Caco-2 (cell line): ENCODE measurements around the gene PALD1. TPM values are rescaled to one million over a fixed set of nuclear protein-coding genes. Genes with fewer than 3 reads are reported as not detected.

ENCODE experiments used
- BruUV-seq: library from RNA; stranded (reverse); fragments of 400-500 nt; replicated peaks from 2 replicates; lab custom pipeline; 2021; lab: Mats Ljungman, UMichigan
- CTCF ChIA-PET: fragments of 300-600 bp; sonication (Branson Sonifier 250); formaldehyde crosslinking; loops from one replicate; lab custom pipeline; 2022; ENCODE audit warnings: antibody characterized with exemption; lab: Charles Lee
- POLR2A ChIA-PET: fragments of 300-600 bp; sonication (Branson Sonifier 250); formaldehyde crosslinking; loops from one replicate; lab custom pipeline; 2022; ENCODE audit warnings: antibody characterized with exemption; lab: Charles Lee
- DNase-seq, 2 experiments: peaks; one replicate each; pipeline versions ENCODE4 v3.0.0 to v3.0.0-alpha.2; 2020 to 2022
- H3K27me3 ChIP-seq: replicated peaks from 2 replicates; pipeline ENCODE4 v1.6.0; 2011; ENCODE audit warnings: low read length; ENCODE audit not compliant: control insufficient read depth, insufficient read depth
- H3K36me3 ChIP-seq: 2 replicates; pipeline ENCODE4 v1.5.1; 2011; ENCODE audit warnings: low read length; ENCODE audit not compliant: control insufficient read depth, insufficient read depth
- H3K4me1 ChIP-seq: fragments of 250-450 bp; sonication (Bioruptor Pico); 2 replicates; pipeline ENCODE4 v1.5.1; 2020; ENCODE audit warnings: mild to moderate bottlenecking
- H3K4me3 ChIP-seq: 2 replicates; pipeline ENCODE4 v1.5.1; 2011; ENCODE audit warnings: low read depth, mild to moderate bottlenecking, control low read depth, low read length
- H3K9me3 ChIP-seq: fragments of 250-450 bp; sonication (Bioruptor Pico); 2 replicates; pipeline ENCODE4 v1.5.1; 2020; ENCODE audit warnings: mild to moderate bottlenecking, moderate library complexity
- H3K27ac Mint-ChIP-seq: one replicate; pipeline ENCODE4 v1.8.0; 2022; ENCODE audit warnings: mixed read lengths; ENCODE audit not compliant: unreplicated experiment
- H3K27me3 Mint-ChIP-seq: one replicate; pipeline ENCODE4 v1.8.0; 2022; ENCODE audit warnings: mixed read lengths; ENCODE audit not compliant: insufficient read depth, unreplicated experiment
- H3K36me3 Mint-ChIP-seq: one replicate; pipeline ENCODE4 v1.8.0; 2022; ENCODE audit warnings: mild to moderate bottlenecking, mixed read lengths; ENCODE audit not compliant: insufficient read depth, unreplicated experiment
- H3K4me1 Mint-ChIP-seq: one replicate; pipeline ENCODE4 v1.8.0; 2022; ENCODE audit warnings: low read depth, mixed read lengths; ENCODE audit not compliant: unreplicated experiment
- H3K4me3 Mint-ChIP-seq: one replicate; pipeline ENCODE4 v1.8.0; 2022; ENCODE audit warnings: mild to moderate bottlenecking, moderate library complexity, mixed read lengths; ENCODE audit not compliant: unreplicated experiment
- H3K9me3 Mint-ChIP-seq: one replicate; pipeline ENCODE4 v1.8.0; 2022; ENCODE audit warnings: mixed read lengths; ENCODE audit not compliant: unreplicated experiment
- intact Hi-C: fragments of 100-400 bp; cut with micrococcal nuclease; formaldehyde crosslinking; loops from one replicate; pipeline ENCODE4 v1.10.0; 2022; ENCODE audit not compliant: unreplicated experiment
- total RNA-seq: library from RNA; stranded (reverse); gene quantifications from 2 replicates; pipeline ENCODE4 v1.2.3, GENCODE V29; 2022
- TF ChIP-seq, protein P1 (sequence below), 2 experiments: fragments of 200-600 bp in 1 of 2; IDR thresholded peaks; 1 replicate in 1 of 2; 2 replicates in 1 of 2; pipeline versions ENCODE4 v1.5.1 to v1.8.0; 2011 to 2022; ENCODE audit warnings: antibody characterized with exemption in 1 of 2, control low read depth in 1 of 2, inconsistent platforms in 1 of 2, low read depth in 1 of 2, low read length in 1 of 2, mild to moderate bottlenecking in 1 of 2, moderate library complexity in 1 of 2; ENCODE audit not compliant: insufficient read depth in 1 of 2, severe bottlenecking in 1 of 2, unreplicated experiment in 1 of 2

PALD1 gene
- total RNA-seq, 1 experiment from 2014 or later = 10.3 TPM

DNA sequence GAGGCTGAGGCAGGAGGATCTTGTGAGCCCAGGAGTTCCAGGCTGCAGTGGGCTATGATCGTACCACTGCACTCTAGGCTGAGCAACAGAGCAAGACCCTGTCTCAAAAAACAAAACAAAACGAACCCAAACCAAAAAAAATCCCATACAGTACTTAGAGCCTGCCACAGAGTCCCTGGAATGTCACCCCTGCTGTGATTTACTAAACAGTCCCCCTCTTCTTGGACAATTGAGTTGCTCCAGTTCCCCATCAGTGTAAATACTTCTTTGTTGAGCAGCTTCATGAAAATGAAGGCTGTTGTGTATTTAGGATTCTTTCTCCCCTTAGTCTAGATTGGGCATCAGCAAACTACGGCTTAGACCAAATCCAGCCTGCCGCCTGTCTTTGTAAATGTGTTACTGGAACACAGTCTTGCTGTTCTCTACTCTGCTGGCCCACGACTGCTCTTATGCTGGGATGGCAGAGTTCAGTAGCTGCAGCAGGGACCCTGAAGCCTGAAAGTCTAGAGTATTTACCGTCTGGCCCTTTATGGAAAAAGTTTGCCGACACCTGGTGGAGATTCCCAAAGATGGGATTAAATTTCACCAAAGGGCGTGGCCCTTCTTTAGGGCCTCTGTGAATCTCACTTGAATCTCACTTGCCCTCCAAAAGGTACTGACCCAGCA lies 57.8 kb downstream of the PALD1 start:
- Mint-ChIP-seq H3K9me3 (no peaks in the 10 kb centered on the region), H3K4me1 (no peaks in the 10 kb centered on the region), H3K27ac (no peak overlapping the region), H3K27me3 (no peaks in the 10 kb centered on the region), H3K36me3 (no peaks in the 10 kb centered on the region), H3K4me3 (no peak overlapping the region)
- POLR2A ChIA-PET = no interaction called here
- Histone ChIP-seq H3K36me3 (no peaks in the 10 kb centered on the region), H3K27me3 (no peaks in the 10 kb centered on the region), H3K9me3 (no peaks in the 10 kb centered on the region), H3K4me1 (no peaks in the 10 kb centered on the region), H3K4me3 (no peak overlapping the region)
- BruUV-seq = no TSS peak
- TF ChIP-seq, protein P1, sequence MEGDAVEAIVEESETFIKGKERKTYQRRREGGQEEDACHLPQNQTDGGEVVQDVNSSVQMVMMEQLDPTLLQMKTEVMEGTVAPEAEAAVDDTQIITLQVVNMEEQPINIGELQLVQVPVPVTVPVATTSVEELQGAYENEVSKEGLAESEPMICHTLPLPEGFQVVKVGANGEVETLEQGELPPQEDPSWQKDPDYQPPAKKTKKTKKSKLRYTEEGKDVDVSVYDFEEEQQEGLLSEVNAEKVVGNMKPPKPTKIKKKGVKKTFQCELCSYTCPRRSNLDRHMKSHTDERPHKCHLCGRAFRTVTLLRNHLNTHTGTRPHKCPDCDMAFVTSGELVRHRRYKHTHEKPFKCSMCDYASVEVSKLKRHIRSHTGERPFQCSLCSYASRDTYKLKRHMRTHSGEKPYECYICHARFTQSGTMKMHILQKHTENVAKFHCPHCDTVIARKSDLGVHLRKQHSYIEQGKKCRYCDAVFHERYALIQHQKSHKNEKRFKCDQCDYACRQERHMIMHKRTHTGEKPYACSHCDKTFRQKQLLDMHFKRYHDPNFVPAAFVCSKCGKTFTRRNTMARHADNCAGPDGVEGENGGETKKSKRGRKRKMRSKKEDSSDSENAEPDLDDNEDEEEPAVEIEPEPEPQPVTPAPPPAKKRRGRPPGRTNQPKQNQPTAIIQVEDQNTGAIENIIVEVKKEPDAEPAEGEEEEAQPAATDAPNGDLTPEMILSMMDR (IDR thresholded peaks at IDR 0.05; ENCODE audit: insufficient read depth in 1 of 2, low read depth in 1 of 2, low read length in 1 of 2, severe bottlenecking in 1 of 2, unreplicated experiment in 1 of 2) = no peak
- no peak for DNase-seq
- CTCF ChIA-PET = interaction anchor here (0.8 to 1.7 kb wide), 5 partner anchors 13 to 149 kb away, joined by 3 to 11 read pairs (median 6); no protein-coding TSS in a partner anchor
- intact Hi-C loops = loop anchor here (2.0 kb wide), 1 partner anchor 150 kb away; no protein-coding TSS in a partner anchor

- intact Hi-C loops = loop anchor here (1.0 to 2.0 kb wide), 2 partner anchors 107 to 151 kb away; no protein-coding TSS in a partner anchor
- Mint-ChIP-seq H3K27me3 (no peaks in the 10 kb centered on the region), H3K36me3 (no peaks in the 10 kb centered on the region), H3K4me3 (no peak overlapping the region), H3K4me1 (no peaks in the 10 kb centered on the region), H3K9me3 (no peaks in the 10 kb centered on the region), H3K27ac (no peak overlapping the region)
- CTCF ChIA-PET = interaction anchor here (0.9 to 1.9 kb wide), 6 partner anchors 9 to 107 kb away, joined by 4 to 11 read pairs (median 6); no protein-coding TSS in a partner anchor
- Histone ChIP-seq H3K4me3 (no peak overlapping the region), H3K9me3 (no peaks in the 10 kb centered on the region), H3K4me1 (no peaks in the 10 kb centered on the region), H3K36me3 (no peaks in the 10 kb centered on the region), H3K27me3 (no peaks in the 10 kb centered on the region)
- DNase-seq = peak; percentile 72 to 78
- no TSS peak for BruUV-seq
- TF ChIP-seq, protein P1 (IDR thresholded peaks at IDR 0.05; ENCODE audit: insufficient read depth in 1 of 2, low read depth in 1 of 2, low read length in 1 of 2, severe bottlenecking in 1 of 2, unreplicated experiment in 1 of 2) = peak; percentile 76 to 84
- POLR2A ChIA-PET = no interaction called here
These were observed 59.0 kb downstream of the PALD1 start for GRCh38 chr10:70537398-70538194.

DNA sequence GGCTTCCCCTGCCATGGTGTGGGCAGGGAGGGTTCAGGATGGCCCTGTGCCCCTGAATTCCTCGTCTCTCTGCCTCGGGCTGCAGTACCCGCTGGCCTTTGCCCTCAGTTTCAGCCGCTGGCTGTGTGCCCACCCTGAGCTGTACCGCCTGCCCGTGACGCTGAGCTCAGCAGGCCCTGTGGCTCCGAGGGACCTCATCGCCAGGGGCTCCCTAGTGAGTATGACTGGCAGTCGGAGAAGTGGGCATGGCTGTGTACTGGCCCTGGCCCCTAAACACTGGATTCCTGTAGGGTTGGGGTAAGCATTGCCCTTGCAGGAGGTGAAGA lies 59.6 kb downstream of the PALD1 start:
- no peak overlapping the region for H3K4me3 ChIP-seq
- no peak overlapping the region for H3K4me3 Mint-ChIP-seq
- intact Hi-C loops = no loop called here
- no peaks in the 10 kb centered on the region for H3K36me3 ChIP-seq
- TF ChIP-seq, protein P1 (IDR thresholded peaks at IDR 0.05; ENCODE audit: insufficient read depth in 1 of 2, low read depth in 1 of 2, low read length in 1 of 2, severe bottlenecking in 1 of 2, unreplicated experiment in 1 of 2) = no peak
- H3K4me1 Mint-ChIP-seq = no peaks in the 10 kb centered on the region
- no peak for DNase-seq
- H3K36me3 Mint-ChIP-seq = no peaks in the 10 kb centered on the region
- H3K27me3 Mint-ChIP-seq = no peaks in the 10 kb centered on the region
- H3K27ac Mint-ChIP-seq = no peak overlapping the region
- no TSS peak for BruUV-seq
- ChIA-PET POLR2A (no interaction called here), CTCF (interaction anchor here (0.6 to 1.9 kb wide), 6 partner anchors 8 to 282 kb away, joined by 3 to 7 read pairs (median 4); no protein-coding TSS in a partner anchor)
- H3K27me3 ChIP-seq = no peaks in the 10 kb centered on the region
- H3K9me3 Mint-ChIP-seq = no peaks in the 10 kb centered on the region
- H3K9me3 ChIP-seq = no peaks in the 10 kb centered on the region
- H3K4me1 ChIP-seq = no peaks in the 10 kb centered on the region
